T-cell (primary cell): ENCODE measurements around the gene PLD2. TPM values are rescaled to one million over a fixed set of nuclear protein-coding genes. Genes with fewer than 3 reads are reported as not detected.
"Not testable (repeated sequence)": the region's sequence is repeated elsewhere in the genome, so short reads cannot be mapped to it uniquely, and the experiment has no call there.

Source experiments
- ATAC-seq, 4 experiments: fragments of 200-7000 bp in 3 of 4; fragments of 150-1000 bp in 1 of 4; cut with Tn5 transposase; replicated peaks in 1 of 4; 1 replicate in 3 of 4; 2 replicates in 1 of 4; pipeline ENCODE4 v1.10.0; 2021; ENCODE audit warnings: moderate library complexity in 3 of 4, mild to moderate bottlenecking in 2 of 4, moderate number of reproducible peaks in 1 of 4
- CTCF ChIA-PET, 2 donors: fragments of 300-600 bp; sonication (Branson Sonifier 250); formaldehyde crosslinking; loops; one replicate each; lab custom pipeline; 2022; ENCODE audit warnings: antibody characterized with exemption in 2 of 2; lab: Charles Lee
- POLR2A ChIA-PET, 2 donors: fragments of 300-600 bp; sonication (Branson Sonifier 250); formaldehyde crosslinking; loops; one replicate each; lab custom pipeline; 2022; ENCODE audit warnings: antibody characterized with exemption in 2 of 2; lab: Charles Lee
- DNase-seq, 35 experiments: peaks; one replicate each; pipeline versions ENCODE4 v3.0.0 to v3.0.0-alpha.2; 2013 to 2023
- H3K27ac ChIP-seq: one replicate; pipeline ENCODE4 v1.5.1; 2013; ENCODE audit warnings: low read length
- H3K27me3 ChIP-seq, 2 experiments: replicated peaks in 1 of 2; 1 replicate in 1 of 2; 2 replicates in 1 of 2; pipeline versions ENCODE4 v1.6.1 to v1.7.0; 2013; ENCODE audit warnings: low read length in 1 of 2, mixed read lengths in 1 of 2; ENCODE audit not compliant: control insufficient read depth in 2 of 2, insufficient read depth in 2 of 2; ENCODE audit errors: extremely low read depth in 1 of 2
- H3K36me3 ChIP-seq, 2 donors: 1 replicate in 1 of 2; 2 replicates in 1 of 2; pipeline versions ENCODE4 v1.6.1 to v1.7.0; 2013; ENCODE audit warnings: low read length in 1 of 2; ENCODE audit not compliant: control insufficient read depth in 2 of 2, insufficient read depth in 1 of 2; ENCODE audit errors: extremely low read depth in 1 of 2
- H3K4me1 ChIP-seq, 2 experiments: 1 replicate in 1 of 2; 2 replicates in 1 of 2; pipeline versions ENCODE4 v1.6.1 to v1.7.0; 2013; ENCODE audit warnings: low read length in 2 of 2, mixed read lengths in 1 of 2; ENCODE audit not compliant: insufficient read depth in 2 of 2, control insufficient read depth in 1 of 2; ENCODE audit errors: extremely low read depth in 1 of 2
- H3K4me3 ChIP-seq, 2 donors: 1 replicate in 1 of 2; 2 replicates in 1 of 2; pipeline versions ENCODE4 v1.5.1 to v1.7.0; 2013; ENCODE audit warnings: mild to moderate bottlenecking in 2 of 2, low read length in 1 of 2, moderate library complexity in 1 of 2; ENCODE audit not compliant: control insufficient read depth in 1 of 2; ENCODE audit errors: extremely low read depth in 1 of 2
- H3K9me3 ChIP-seq: 2 replicates; pipeline ENCODE4 v1.7.0; 2013
- H3K27ac Mint-ChIP-seq, 2 donors: one replicate each; pipeline ENCODE4 v1.8.0; 2020 to 2021; ENCODE audit warnings: mild to moderate bottlenecking in 2 of 2, mixed read lengths in 2 of 2
- H3K27me3 Mint-ChIP-seq, 2 donors: one replicate each; pipeline ENCODE4 v1.8.0; 2021 to 2022; ENCODE audit warnings: mixed read lengths in 2 of 2
- H3K36me3 Mint-ChIP-seq: one replicate; pipeline ENCODE4 v1.8.0; 2021; ENCODE audit warnings: mixed read lengths
- H3K4me1 Mint-ChIP-seq, 3 donors: one replicate each; pipeline ENCODE4 v1.8.0; 2020 to 2022; ENCODE audit warnings: mixed read lengths in 3 of 3, mild to moderate bottlenecking in 1 of 3
- H3K4me3 Mint-ChIP-seq, 3 donors: one replicate each; pipeline ENCODE4 v1.8.0; 2020 to 2022; ENCODE audit warnings: mild to moderate bottlenecking in 3 of 3, mixed read lengths in 3 of 3, moderate library complexity in 3 of 3
- H3K9me3 Mint-ChIP-seq, 3 donors: one replicate each; pipeline ENCODE4 v1.8.0; 2020 to 2022; ENCODE audit warnings: mixed read lengths in 3 of 3
- WGBS: methylation state at CpG from one replicate; pipeline ENCODE4 v1.1.5; 2013; ENCODE audit warnings: missing lambda C conversion rate; ENCODE audit not compliant: insufficient coverage; 5-methylcytosine and 5-hydroxymethylcytosine counted together
- total RNA-seq, 35 experiments: library from RNA in 6 of 35; stranded (reverse) in 6 of 35; fragments of 120-200 nt in 1 of 35; gene quantifications; one replicate each; pipeline versions ENCODE4 v1.2.1 to v1.2.4 and lab custom pipeline; 2013 to 2026

The PLD2 gene
- total RNA-seq, 5 donors from 2014 or later (not counting 1 experiment from before 2014, with no cell fraction given) = 24.2 to 41.7 (median 31.4) TPM

GRCh38 chr17:4854111-4854681 is 47.2 kb downstream of the PLD2 start:
- 100% methylated on average over 1 of the region's 5 CpGs for WGBS
- peaks cover 5 to 7% (median 5%) of the 10 kb centered on the region in 3 donors for H3K9me3 Mint-ChIP-seq
- no peaks in the 10 kb centered on the region for H3K27me3 Mint-ChIP-seq
- H3K4me3 Mint-ChIP-seq = no peak overlapping the region
- no peak overlapping the region for H3K27ac ChIP-seq
- no peaks in the 10 kb centered on the region for H3K9me3 ChIP-seq
- ATAC-seq (no peak), DNase-seq (no peak)
- CTCF ChIA-PET = interaction anchor here in 1 of 2 donors (0.6 kb wide), 1 partner anchor 144 kb away, joined by 4 read pairs; no protein-coding TSS in a partner anchor
- POLR2A ChIA-PET = interaction anchor here in 1 of 2 donors (0.6 kb wide), 1 partner anchor 92 kb away, joined by 3 read pairs; no protein-coding TSS in a partner anchor
- H3K36me3 ChIP-seq = peaks cover 0 to 10% of the 10 kb centered on the region in 2 donors
- H3K27me3 ChIP-seq = no peaks in the 10 kb centered on the region
- H3K27ac Mint-ChIP-seq = no peak overlapping the region
- no peak overlapping the region for H3K4me3 ChIP-seq
- peaks cover 36% of the 10 kb centered on the region for H3K36me3 Mint-ChIP-seq
- peaks cover 45 to 65% (median 51%) of the 10 kb centered on the region in 3 donors for H3K4me1 Mint-ChIP-seq
- H3K4me1 ChIP-seq = peaks cover 0 to 28% of the 10 kb centered on the region in 2 experiments

GRCh38 chr17:4856271-4856936 is 49.5 kb downstream of the PLD2 start:
- WGBS = 94% methylated on average over 6 of the region's 17 CpGs
- CTCF ChIA-PET = interaction anchor here in 1 of 2 donors (0.7 kb wide), 1 partner anchor 81 kb away, joined by 5 read pairs; no protein-coding TSS in a partner anchor
- Histone ChIP-seq H3K27ac (no peak overlapping the region), H3K4me3 (no peak overlapping the region), H3K9me3 (no peaks in the 10 kb centered on the region), H3K36me3 (peaks cover 5 to 19% of the 10 kb centered on the region in 2 donors), H3K4me1 (peaks cover 0 to 25% of the 10 kb centered on the region in 2 experiments), H3K27me3 (no peaks in the 10 kb centered on the region)
- no peak for DNase-seq
- H3K36me3 Mint-ChIP-seq = peaks cover 36% of the 10 kb centered on the region
- no peaks in the 10 kb centered on the region for H3K27me3 Mint-ChIP-seq
- no peak for ATAC-seq
- POLR2A ChIA-PET = no interaction called here
- H3K27ac Mint-ChIP-seq = no peak overlapping the region
- peaks cover 29 to 48% (median 33%) of the 10 kb centered on the region in 3 donors for H3K4me1 Mint-ChIP-seq
- H3K4me3 Mint-ChIP-seq = no peak overlapping the region
- H3K9me3 Mint-ChIP-seq = peaks cover 5 to 7% (median 5%) of the 10 kb centered on the region in 3 donors

- H3K4me3 Mint-ChIP-seq = no peak overlapping the region
- CTCF ChIA-PET = no interaction called here
- POLR2A ChIA-PET = no interaction called here
Observed at GRCh38 chr17:4856937-4857314, 50.0 kb downstream of the PLD2 start.

GRCh38 chr17:4857347-4857746 is 50.4 kb downstream of the PLD2 start:
- Mint-ChIP-seq H3K36me3 (peaks cover 32% of the 10 kb centered on the region), H3K4me1 (peaks cover 24 to 43% (median 24%) of the 10 kb centered on the region in 3 donors)
- H3K4me3 ChIP-seq, H3K27ac Mint-ChIP-seq, H3K27me3 Mint-ChIP-seq, POLR2A ChIA-PET, DNase-seq, H3K27ac ChIP-seq, H3K9me3 Mint-ChIP-seq, ATAC-seq, H3K4me3 Mint-ChIP-seq, H3K27me3 ChIP-seq, H3K9me3 ChIP-seq: not testable (repeated sequence)
- Histone ChIP-seq H3K36me3 (peaks cover 5 to 22% of the 10 kb centered on the region in 2 donors), H3K4me1 (peaks cover 0 to 21% of the 10 kb centered on the region in 2 experiments)
- CTCF ChIA-PET = interaction anchor here in 1 of 2 donors (0.6 kb wide), 1 partner anchor 215 kb away, joined by 4 read pairs; no protein-coding TSS in a partner anchor
- WGBS = 100% methylated on average over 3 of the region's 7 CpGs

More at GRCh38 chr17:4856937-4857314, 50.0 kb downstream of the PLD2 start:
- Mint-ChIP-seq H3K36me3 (peaks cover 35% of the 10 kb centered on the region), H3K27me3 (no peaks in the 10 kb centered on the region), H3K9me3 (peaks cover 4 to 5% (median 5%) of the 10 kb centered on the region in 3 donors), H3K4me1 (peaks cover 27 to 46% (median 28%) of the 10 kb centered on the region in 3 donors), H3K27ac (no peak overlapping the region)
- H3K4me3 ChIP-seq = no peak overlapping the region
- DNase-seq = no peak
- H3K4me1 ChIP-seq = peaks cover 0 to 23% of the 10 kb centered on the region in 2 experiments
- 100% methylated on average over 7 of the region's 7 CpGs for WGBS
- H3K27ac ChIP-seq = no peak overlapping the region
- no peaks in the 10 kb centered on the region for H3K9me3 ChIP-seq
- ATAC-seq = no peak
- H3K27me3 ChIP-seq = no peaks in the 10 kb centered on the region
- H3K36me3 ChIP-seq = peaks cover 5 to 22% of the 10 kb centered on the region in 2 donors

GRCh38 chr17:4858068-4858881 is 51.3 kb downstream of the PLD2 start:
- Mint-ChIP-seq H3K27me3 (no peaks in the 10 kb centered on the region), H3K27ac (no peak overlapping the region), H3K36me3 (peaks cover 32% of the 10 kb centered on the region), H3K4me1 (peaks cover 22 to 43% (median 23%) of the 10 kb centered on the region in 3 donors), H3K9me3 (no peaks in the 10 kb centered on the region), H3K4me3 (no peak overlapping the region)
- H3K36me3 ChIP-seq = peaks cover 5 to 22% of the 10 kb centered on the region in 2 donors
- no peak overlapping the region for H3K4me3 ChIP-seq
- H3K27me3 ChIP-seq = no peaks in the 10 kb centered on the region
- no peak for DNase-seq
- H3K27ac ChIP-seq = no peak overlapping the region
- no peak for ATAC-seq
- WGBS = 94% methylated on average over 2 of the region's 7 CpGs
- ChIA-PET POLR2A (interaction anchor here (0.6 to 0.7 kb wide), 2 partner anchors 172 to 1252 kb away, joined by 6 read pairs; no protein-coding TSS in a partner anchor), CTCF (interaction anchor here in 1 of 2 donors (0.6 kb wide), 1 partner anchor 11 kb away, joined by 3 read pairs; no protein-coding TSS in a partner anchor)
- H3K9me3 ChIP-seq = no peaks in the 10 kb centered on the region
- peaks cover 0 to 19% of the 10 kb centered on the region in 2 experiments for H3K4me1 ChIP-seq

- no peaks in the 10 kb centered on the region for H3K27me3 ChIP-seq
- CTCF ChIA-PET = no interaction called here
- Mint-ChIP-seq H3K36me3 (peaks cover 32% of the 10 kb centered on the region), H3K27ac (no peak overlapping the region), H3K4me3 (no peak overlapping the region), H3K27me3 (no peaks in the 10 kb centered on the region), H3K9me3 (no peaks in the 10 kb centered on the region), H3K4me1 (peaks cover 20 to 40% (median 22%) of the 10 kb centered on the region in 3 donors)
- H3K36me3 ChIP-seq = peaks cover 5 to 22% of the 10 kb centered on the region in 2 donors
- DNase-seq (no peak), ATAC-seq (no peak)
- no peak overlapping the region for H3K27ac ChIP-seq
- WGBS = 33% methylated on average over 1 of the region's 5 CpGs
- no peaks in the 10 kb centered on the region for H3K9me3 ChIP-seq
- POLR2A ChIA-PET = no interaction called here
- no peak overlapping the region for H3K4me3 ChIP-seq
- H3K4me1 ChIP-seq = peaks cover 0 to 14% of the 10 kb centered on the region in 2 experiments
Observed at GRCh38 chr17:4858882-4859260, 51.9 kb downstream of the PLD2 start.
